Osteoblast (primary cell): ENCODE data around the gene GPN3. TPM values are rescaled to one million over a fixed set of nuclear protein-coding genes. Genes with fewer than 3 reads are reported as not detected.

ENCODE experiments used
- DNase-seq: peaks from one replicate; pipeline ENCODE4 v3.0.0; 2011; ENCODE audit warnings: low spot score, mixed read lengths; ENCODE audit not compliant: insufficient read length; ENCODE audit errors: missing footprints
- H2AFZ ChIP-seq: 2 replicates; pipeline ENCODE4 v1.6.0; 2011; ENCODE audit warnings: mild to moderate bottlenecking, low read length
- H3K27ac ChIP-seq: 2 replicates; pipeline ENCODE4 v1.5.1; 2011; ENCODE audit warnings: mild to moderate bottlenecking, low read depth, low read length, moderate library complexity
- H3K27me3 ChIP-seq: 2 replicates; pipeline ENCODE4 v1.6.0; 2012; ENCODE audit warnings: mild to moderate bottlenecking, control low read depth, inconsistent platforms, low read length, moderate library complexity; ENCODE audit not compliant: insufficient read depth
- H3K36me3 ChIP-seq: 2 replicates; pipeline ENCODE4 v1.5.1; 2011; ENCODE audit warnings: mild to moderate bottlenecking, low read length, control low read depth, moderate library complexity; ENCODE audit not compliant: insufficient read depth
- H3K4me1 ChIP-seq: 2 replicates; pipeline ENCODE4 v1.5.1; 2011; ENCODE audit warnings: mild to moderate bottlenecking, low read length, control low read depth, moderate library complexity; ENCODE audit not compliant: insufficient read depth
- H3K4me2 ChIP-seq: 2 replicates; pipeline ENCODE4 v1.6.0; 2011; ENCODE audit warnings: mild to moderate bottlenecking, low read length; ENCODE audit not compliant: insufficient read depth
- H3K4me3 ChIP-seq: fragments of 200-600 bp; sonication (generic); 3 replicates; pipeline ENCODE4 v1.5.1; 2012; ENCODE audit warnings: mild to moderate bottlenecking, low read length, inconsistent platforms; ENCODE audit not compliant: insufficient read depth
- H3K79me2 ChIP-seq: 2 replicates; pipeline ENCODE4 v1.6.0; 2012; ENCODE audit warnings: mild to moderate bottlenecking, low read length, control low read depth, inconsistent platforms; ENCODE audit not compliant: insufficient read depth
- H3K9me3 ChIP-seq: 2 replicates; pipeline ENCODE4 v1.5.1; 2011; ENCODE audit warnings: low read depth, low read length, control low read depth
- H4K20me1 ChIP-seq: 2 replicates; pipeline ENCODE4 v1.6.0; 2012; ENCODE audit warnings: mild to moderate bottlenecking, low read length, control low read depth; ENCODE audit not compliant: insufficient read depth
- small RNA-seq: library from RNA; depleted of rRNA; stranded (forward); fragments of <200 nt; gene quantifications from one replicate; pipeline ENCODE3, GENCODE V24; 2012
- total RNA-seq: library from RNA; depleted of rRNA; stranded (reverse); fragments of >200 nt; gene quantifications from 2 replicates; pipeline ENCODE4 v1.2.3, GENCODE V29; 2012
- TF ChIP-seq, protein P1 (sequence below): IDR thresholded peaks from 2 replicates; pipeline ENCODE4 v1.5.1; 2011; ENCODE audit warnings: mild to moderate bottlenecking, low read depth, low read length, moderate library complexity; ENCODE audit errors: extremely low read depth

GPN3 gene
- total RNA-seq, 1 donor, result 12.3 TPM

DNA sequence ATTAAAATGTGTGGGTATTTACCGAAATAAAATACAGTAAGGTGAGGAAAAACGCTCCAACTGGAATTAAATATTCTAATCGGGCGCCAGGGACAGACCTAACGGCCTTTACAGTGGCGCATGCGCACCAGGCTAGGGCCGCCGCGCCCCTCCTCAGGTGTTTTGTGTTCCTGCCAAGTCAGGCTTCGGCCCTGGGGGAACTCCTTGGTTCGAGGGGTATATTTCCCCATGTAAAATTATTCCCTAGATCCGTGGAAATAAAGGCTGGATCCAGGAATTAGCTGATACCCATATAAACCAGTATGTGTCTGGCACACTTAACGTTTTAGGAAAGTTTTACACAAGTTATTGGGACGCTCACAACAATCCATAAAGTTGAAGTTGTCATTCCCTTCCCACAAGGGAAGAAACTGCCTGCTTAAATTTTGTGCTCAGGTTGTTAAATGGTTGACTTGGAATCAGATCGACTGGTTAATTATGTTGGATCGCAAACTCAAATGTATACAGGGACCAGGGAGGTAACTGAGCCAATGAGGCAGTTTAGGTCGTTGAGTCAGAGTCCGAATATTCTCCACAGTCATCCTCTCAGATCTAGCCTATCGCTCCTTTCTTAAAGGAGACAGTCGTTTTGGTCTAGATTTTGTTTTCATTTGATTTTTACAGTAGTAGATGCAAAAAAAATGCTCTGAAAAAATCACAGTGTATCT is 63.9 kb downstream of the GPN3 start:
- peak; percentile 81 for DNase-seq
- Histone ChIP-seq H3K27ac (peak overlapping the region; percentile 88), H3K79me2 (peaks cover 42% of the 10 kb centered on the region)

DNA sequence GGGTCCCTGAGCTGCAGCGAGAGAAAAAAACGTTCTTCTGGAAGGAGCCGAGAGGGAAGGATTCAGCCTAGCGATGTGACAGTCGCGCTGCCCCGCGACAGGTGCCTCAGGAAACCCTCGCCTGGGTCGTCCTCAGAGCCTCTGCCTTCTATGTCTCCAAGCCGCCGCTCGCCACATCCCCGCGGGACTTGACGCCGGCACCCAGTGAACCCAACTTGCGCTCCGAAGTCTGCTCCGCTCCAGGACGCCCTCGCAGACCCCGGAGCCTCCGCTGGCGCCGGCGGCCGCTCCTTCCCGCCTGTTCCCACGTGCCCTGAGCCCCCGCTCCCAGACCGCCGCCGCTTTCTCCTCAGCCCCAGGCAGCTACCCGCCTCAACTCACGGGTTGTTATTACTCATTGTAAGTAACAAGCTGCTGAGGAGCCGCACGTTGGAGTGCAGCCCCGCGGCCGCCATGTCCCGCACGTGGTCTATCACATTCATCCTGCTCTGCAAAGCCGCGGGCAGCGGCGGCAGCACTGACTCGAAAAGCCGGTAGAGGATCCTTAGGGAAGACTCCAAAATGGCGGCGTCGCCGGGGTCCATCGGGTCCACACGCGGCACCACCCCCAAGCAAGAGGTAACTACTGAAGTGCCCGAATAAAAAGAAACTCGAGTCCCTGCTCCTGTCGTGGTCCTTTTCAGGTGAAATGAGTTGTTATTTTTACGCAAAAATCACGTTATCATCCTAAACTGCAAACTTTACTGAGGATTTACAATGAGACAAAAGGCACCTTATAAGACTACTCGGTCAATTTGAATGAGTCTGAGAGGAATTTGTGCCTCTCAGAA is 64.7 kb downstream of the GPN3 start, which contains the start of gene ANAPC7:
ANAPC7 (minus strand) TSS at position 563 of the 830 bp plus-strand sequence; CDS start at position 482, 81 bp downstream.
- TF ChIP-seq, protein P1, sequence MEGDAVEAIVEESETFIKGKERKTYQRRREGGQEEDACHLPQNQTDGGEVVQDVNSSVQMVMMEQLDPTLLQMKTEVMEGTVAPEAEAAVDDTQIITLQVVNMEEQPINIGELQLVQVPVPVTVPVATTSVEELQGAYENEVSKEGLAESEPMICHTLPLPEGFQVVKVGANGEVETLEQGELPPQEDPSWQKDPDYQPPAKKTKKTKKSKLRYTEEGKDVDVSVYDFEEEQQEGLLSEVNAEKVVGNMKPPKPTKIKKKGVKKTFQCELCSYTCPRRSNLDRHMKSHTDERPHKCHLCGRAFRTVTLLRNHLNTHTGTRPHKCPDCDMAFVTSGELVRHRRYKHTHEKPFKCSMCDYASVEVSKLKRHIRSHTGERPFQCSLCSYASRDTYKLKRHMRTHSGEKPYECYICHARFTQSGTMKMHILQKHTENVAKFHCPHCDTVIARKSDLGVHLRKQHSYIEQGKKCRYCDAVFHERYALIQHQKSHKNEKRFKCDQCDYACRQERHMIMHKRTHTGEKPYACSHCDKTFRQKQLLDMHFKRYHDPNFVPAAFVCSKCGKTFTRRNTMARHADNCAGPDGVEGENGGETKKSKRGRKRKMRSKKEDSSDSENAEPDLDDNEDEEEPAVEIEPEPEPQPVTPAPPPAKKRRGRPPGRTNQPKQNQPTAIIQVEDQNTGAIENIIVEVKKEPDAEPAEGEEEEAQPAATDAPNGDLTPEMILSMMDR, result no peak
- Histone ChIP-seq H3K9me3 (no peaks in the 10 kb centered on the region), H3K27me3 (no peaks in the 10 kb centered on the region), H3K4me1 (peaks cover 5% of the 10 kb centered on the region), H3K79me2 (peaks cover 50% of the 10 kb centered on the region), H3K4me3 (peak within 1 kb of the TSS; percentile 83), H3K4me2 (peak within 1 kb of the TSS; percentile 85), H2AFZ (peak within 1 kb of the TSS; percentile 92), H4K20me1 (no peaks in the 10 kb centered on the region), H3K27ac (peak within 1 kb of the TSS; percentile 88), H3K36me3 (peaks cover 16% of the 10 kb centered on the region)
- DNase-seq, result peak; percentile 93

More for the DNA sequence above, 63.9 kb downstream of the GPN3 start:
- Histone ChIP-seq H3K4me3 (peak overlapping the region; percentile 83), H3K4me2 (peak overlapping the region; percentile 85), H3K36me3 (peaks cover 16% of the 10 kb centered on the region), H2AFZ (peak overlapping the region; percentile 92), H3K27me3 (no peaks in the 10 kb centered on the region), H3K4me1 (peaks cover 5% of the 10 kb centered on the region), H3K9me3 (no peaks in the 10 kb centered on the region), H4K20me1 (no peaks in the 10 kb centered on the region)
- TF ChIP-seq, protein P1, result no peak

Small RNA genes within 50 kb of the gene (small RNA-seq; reads per million reads assigned to genes)
- not detected for gene RF00278

Other genes with a start within 250 kb of the GPN3 start
- 105 and 107 TPM in 2 replicates for gene ATP2A2, start 187.0 kb downstream of the GPN3 start, total RNA-seq
- 28.0 and 31.5 TPM in 2 replicates for gene ANAPC7, start 64.5 kb downstream of the GPN3 start, total RNA-seq
- 258 and 263 TPM in 2 replicates for gene ARPC3, start 17.9 kb downstream of the GPN3 start, total RNA-seq
- 7.2 and 8.3 TPM in 2 replicates for gene FAM216A, start 588 bp upstream of the GPN3 start, total RNA-seq
- 51.4 and 54.8 TPM in 2 replicates for gene VPS29, start 33.9 kb upstream of the GPN3 start, total RNA-seq
- 0.36 and 0.59 TPM in 2 replicates for gene RAD9B, start 34.1 kb upstream of the GPN3 start, total RNA-seq
- gene PPTC7, start 115.1 kb upstream of the GPN3 start, total RNA-seq, result 7.6 and 8.5 TPM in 2 replicates
- gene TCTN1, start 145.9 kb upstream of the GPN3 start, total RNA-seq, result 45.2 and 61.9 TPM in 2 replicates
- gene HVCN1, start 220.9 kb upstream of the GPN3 start, total RNA-seq, result 2.1 and 2.9 TPM in 2 replicates